ENCODE measurements around the gene ATP5ME.
"Not testable (repeated sequence)": the region's sequence is repeated elsewhere in the genome, so short reads cannot be mapped to it uniquely, and the experiment has no call there.

ATP5ME gene

DNA sequence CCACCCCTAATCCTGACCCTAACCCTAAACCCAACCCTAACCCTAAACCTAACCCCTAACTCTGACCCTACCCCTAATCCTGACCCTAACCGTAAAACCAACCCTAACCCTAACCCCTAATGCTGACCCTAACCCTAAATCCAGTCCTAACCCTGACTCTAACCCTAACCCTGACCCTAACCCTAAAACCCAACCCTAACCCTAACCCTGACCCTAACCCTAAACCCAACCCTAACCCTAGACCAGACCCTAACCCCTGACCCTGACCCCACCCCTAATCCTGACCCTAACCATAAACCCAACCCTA, 30.8 kb upstream of the ATP5ME start:
- DNase-seq (ENCODE audit: low read depth): no peak

DNA sequence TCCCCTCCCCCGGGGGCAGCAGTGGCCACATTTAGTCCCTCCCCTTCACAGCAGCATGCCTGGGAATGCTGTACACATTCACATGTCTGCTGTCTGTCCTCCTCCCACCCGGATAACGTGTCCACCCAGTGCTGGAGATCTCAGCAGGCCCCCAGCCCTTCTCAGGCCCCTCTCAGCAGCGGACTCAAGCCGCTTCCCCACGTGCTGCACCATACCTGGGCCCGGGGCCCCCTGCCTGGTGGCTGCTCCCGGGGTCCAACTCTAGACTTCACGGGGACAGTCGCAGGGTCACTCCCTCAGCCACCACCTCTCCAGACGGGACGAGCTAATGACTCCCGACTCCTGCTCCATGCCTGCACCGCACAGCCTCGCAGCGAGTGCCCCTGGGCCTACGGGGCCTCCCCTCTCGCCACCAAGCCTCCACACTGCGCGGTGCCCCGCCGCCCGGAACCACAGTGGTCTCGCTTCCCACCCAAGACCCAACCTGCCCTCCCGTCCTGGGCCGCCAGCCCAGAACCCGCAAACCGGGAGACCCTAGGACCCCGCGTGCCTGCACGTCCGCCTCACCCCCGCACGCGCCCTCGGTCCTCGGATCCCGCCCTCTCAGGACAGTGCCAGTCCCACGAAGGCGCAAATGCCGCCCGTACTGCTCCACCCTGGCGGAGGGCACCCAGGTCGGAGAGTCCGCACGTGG, 30.3 kb upstream of the ATP5ME start:
- no peak for DNase-seq (ENCODE audit: low read depth)

DNA sequence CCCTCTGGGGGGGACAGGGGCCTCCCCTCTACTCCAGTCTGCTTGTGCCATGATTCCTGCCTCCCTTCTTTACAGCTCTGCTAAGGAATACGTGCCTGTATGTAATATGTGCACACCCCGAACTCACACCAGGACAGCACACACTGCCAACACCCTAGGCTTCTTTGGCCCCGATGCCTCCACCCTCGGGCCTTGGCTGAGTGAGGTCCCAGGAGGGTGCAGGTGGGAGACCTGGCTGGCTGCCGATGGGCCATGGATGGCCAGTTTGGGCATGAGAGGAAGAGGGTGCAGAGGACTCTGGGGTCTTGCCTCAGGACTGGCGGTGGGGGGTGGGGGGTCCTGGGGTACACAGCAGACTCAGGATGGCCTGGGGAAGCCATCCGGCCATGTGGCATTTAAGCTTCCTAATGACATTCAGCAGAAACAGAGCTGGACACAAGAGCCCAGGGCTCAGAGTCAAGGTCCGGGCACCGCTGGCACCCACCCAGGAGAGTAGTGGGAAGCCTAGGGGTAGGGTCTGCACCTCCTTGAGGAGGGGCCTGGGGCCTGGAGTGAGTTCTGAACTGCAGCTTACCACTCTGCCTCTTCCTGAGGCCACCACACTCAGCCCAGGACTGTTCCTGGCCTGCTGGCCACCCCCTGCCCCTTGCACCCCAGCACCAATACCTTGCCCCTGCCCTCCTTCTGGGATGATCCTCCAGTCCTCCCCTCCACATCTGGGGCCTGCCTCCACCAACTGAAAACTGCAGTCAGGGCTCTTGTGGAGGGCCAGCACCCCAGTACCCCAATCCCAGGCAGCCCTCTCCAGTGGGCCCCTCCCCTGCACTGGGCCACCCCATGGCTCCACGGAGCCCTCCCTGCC, 29.5 kb upstream of the ATP5ME start:
- no peak for DNase-seq (ENCODE audit: low read depth)

DNA sequence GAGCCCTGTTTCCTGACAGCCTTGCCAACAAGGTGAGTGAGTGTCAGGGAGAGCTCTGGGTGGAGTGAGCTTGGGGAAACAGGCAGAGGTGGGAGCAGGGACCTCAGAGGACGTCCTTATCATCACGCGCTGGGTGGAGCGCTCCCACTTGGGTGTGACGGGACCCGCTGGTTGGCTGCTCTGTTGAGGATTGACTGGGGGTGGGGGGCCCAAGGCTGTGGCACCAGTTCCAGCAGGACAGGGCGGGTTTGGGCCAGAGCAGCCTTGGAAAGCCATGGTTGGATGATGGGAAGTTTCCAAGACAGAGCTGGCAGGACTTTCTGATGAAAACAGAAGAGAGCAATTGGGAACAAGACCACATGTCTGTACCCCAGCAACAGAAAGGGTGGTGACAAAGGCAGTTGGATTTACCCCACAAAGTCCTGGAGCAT, 28.6 kb upstream of the ATP5ME start:
- DNase-seq (ENCODE audit: low read depth): no peak

DNA sequence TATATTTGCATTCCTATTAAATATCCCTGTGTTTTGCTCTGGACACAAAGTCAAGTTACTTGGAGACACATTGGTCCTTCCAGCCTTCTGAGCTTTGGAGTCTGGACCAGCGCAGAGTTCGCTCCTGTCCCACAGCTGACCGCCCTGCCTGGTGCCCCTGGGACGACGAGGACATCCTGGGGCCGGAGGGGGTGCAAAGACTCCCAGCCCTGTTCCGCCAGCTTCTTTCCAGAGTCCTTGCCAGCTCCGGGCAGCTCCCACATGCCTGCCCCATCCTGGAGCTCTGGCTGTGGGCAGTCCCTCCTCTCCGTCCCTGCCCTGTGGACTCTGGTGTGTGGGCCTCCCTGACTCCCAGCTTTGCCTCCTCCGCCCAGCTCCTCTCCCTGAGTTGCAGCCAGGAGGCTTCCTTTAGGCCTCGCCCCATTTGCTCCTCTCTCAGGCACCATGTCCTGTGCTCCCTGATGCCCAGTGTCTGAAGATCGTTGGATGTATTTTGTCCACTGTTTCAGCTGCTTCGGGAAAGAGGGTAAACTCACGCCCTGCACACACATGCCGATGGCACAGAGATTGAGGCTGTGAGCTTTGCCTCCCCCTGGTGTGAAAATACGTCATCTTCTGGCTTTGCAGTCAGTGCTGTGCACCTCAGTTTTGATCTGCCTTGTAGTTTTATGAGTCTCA, 26.6 kb upstream of the ATP5ME start:
- no peak for DNase-seq (ENCODE audit: low read depth)

- DNase-seq (ENCODE audit: low read depth): no peak
Measured at GRCh38 chr4:699816-700580, 25.9 kb upstream of the ATP5ME start.

- DNase-seq (ENCODE audit: low read depth): not testable (repeated sequence)
Measured at GRCh38 chr4:694341-694940, 20.4 kb upstream of the ATP5ME start.

DNA sequence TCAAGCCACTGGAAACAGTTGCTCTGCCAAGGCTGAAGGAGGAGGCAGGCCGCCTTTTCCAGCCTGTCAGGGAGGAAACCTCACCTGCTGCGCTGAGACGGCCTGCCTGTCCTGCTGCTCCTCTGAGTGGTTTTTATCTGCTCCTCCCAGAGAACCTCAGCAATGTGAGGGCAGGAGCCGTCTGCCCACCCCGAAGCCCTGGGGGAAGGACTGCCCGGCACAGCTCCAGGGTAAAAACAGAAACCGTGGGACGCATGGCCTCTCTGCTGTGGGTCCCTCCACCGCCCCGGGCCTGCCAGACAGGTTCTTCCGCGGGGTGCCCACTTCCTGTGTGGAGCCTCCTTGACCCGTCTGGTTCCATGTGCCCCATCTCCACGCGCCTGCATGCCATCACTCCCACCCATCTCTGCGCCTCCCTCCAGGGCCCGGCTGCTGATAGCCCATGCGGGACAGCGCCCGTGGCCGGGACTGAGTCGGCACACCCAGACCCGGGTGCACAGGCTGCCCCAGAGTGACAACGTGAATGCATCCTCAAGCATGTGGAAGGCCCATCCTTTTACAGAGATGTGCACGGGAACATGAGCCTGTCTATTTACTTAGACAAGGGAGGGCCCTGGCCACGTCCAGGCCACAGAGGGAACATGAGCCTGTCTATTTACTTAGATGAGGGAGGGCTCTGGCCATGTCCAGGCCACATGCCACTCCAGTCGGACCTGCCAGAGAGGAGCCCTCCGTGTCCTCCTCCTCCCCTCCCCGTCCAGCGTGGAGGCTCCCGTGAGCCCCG, 18.9 kb upstream of the ATP5ME start:
- DNase-seq (ENCODE audit: low read depth): no peak

DNA sequence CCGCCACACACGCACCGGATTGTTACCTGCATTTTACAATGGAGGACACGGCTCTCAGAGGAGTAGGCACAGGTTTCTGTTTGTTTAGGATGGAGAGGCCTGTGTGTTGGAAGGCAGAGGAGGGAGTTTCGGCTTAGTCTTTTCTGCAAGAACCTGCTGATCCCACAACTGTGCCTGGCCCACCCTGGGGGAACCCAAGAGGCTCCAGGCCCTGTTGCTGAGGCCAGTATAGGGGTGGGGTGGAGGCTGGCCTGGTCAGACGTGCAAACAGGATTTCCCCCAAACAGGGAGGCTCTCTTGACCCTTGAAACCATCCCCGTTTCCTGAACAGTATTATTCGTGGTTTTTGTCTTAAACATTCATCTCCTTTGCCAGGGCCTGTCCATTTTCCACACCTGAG, 15.6 kb upstream of the ATP5ME start:
- DNase-seq (ENCODE audit: low read depth): no peak

DNA sequence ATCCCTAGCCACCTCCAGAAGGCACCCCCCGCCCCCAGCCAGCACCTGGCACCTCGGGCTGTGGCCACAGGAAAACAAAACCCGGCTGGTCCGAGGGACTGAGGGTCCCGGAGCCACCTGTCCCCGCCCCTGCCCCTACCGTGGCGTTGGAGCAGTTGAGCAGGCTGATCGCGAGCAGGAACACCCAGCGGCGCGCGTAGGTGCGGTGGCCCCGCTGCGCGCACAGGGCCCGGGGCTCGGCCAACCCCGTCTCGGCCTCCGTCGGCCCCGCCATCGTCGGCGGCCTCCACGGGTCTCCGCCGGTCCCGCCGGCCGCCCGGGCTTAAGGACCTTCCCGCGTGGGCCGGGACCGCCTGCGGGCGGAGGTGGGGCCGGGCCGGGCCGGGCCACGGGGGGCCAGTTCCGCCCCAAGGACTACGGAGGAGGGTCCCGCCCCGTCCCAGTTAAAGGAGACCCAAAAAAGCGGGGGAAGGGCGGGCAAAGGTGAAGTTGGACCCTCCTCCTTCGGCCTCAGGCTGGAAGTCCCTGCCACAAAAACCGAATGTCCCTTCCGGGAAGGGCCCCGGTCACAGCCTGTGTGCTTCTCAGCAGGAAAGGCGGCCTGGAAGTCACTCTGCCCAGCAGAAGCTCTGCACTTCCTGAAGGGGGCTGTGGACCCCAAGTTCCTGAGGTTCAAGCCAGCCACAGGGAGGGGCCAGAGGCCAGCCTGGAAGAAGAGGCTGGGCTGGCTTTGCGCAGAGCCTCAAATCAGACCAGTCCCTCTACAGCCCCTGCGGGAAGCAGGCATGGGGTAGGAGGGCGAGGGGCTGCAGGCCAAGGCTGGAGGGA, 15.0 kb upstream of the ATP5ME start, which contains the start of gene SLC49A3:
Gene SLC49A3, minus strand, starts transcription at position 298 of the 828 bp plus-strand sequence. Its CDS starts 24 bp downstream, at position 274.
- no peak for DNase-seq (ENCODE audit: low read depth)

GRCh38 chr4:687971-688853, 14.1 kb upstream of the ATP5ME start:
- DNase-seq (ENCODE audit: low read depth): no peak

GRCh38 chr4:687048-687970, 13.2 kb upstream of the ATP5ME start:
- peak; percentile 78 for DNase-seq (ENCODE audit: low read depth)

DNA sequence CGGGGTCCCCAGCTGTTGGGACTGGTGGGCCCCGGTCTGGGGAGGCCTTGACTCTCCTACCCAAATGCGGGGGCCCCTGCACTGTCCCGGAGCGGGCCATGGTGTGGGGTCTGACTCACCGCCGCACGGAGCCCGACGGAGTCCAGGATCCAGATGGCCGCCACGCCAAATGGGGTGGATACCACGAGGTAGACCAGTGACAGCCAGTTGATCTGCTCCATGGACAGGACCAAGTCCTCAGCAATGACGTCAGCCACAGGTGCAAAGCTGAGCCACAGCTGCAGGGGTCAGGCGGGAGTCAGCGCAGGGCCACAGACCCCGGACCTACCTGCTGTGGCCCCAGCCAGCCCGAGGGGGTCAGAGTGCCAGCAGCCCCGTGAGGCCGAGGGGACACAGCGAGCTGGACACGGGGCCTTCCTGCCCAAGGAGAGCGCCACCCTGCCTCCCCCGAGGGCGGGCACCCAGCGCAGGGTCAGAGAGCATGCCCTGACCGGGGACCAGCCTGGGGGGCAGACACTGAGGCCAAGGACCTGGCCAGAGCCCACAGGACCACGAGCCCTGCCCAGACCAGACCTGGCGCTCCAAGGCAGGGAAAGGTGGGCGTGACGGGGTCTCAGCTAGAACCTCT, 12.5 kb upstream of the ATP5ME start:
- DNase-seq (ENCODE audit: low read depth): no peak

DNA sequence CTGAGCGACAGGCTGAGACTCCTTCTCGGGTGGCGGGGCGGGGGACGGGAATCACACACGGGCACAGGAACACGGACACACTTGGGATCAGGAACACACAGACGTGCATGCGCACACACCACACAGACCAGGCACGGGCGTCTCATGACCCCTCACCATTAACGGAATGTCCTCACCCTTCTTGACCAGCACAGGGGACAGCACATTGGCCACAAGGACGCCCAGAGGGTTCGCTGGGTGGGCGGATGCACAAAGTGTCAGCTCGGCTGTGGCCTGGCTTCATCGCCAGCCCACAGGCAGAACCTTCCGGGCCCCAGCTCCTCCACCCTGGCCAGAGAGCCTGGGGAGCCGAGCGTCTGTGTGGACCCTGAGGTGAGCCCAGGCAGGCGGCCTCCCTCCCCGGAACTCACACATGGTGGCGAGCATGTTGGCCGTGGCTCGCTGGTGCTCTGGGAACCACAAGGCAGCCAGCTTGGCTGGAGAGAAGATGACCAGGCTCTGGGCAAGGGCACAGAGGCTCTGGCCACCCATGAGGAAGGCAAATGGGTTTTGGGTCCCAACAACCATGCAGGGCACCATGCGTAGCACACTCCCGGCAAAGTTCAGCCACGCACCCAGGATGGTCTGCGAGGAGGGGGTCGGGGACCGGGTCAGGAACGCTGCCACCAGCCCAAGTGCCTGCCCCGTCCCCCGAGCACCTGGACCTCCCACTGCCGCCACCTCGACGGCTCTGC, 11.8 kb upstream of the ATP5ME start:
- DNase-seq (ENCODE audit: low read depth): no peak

DNA sequence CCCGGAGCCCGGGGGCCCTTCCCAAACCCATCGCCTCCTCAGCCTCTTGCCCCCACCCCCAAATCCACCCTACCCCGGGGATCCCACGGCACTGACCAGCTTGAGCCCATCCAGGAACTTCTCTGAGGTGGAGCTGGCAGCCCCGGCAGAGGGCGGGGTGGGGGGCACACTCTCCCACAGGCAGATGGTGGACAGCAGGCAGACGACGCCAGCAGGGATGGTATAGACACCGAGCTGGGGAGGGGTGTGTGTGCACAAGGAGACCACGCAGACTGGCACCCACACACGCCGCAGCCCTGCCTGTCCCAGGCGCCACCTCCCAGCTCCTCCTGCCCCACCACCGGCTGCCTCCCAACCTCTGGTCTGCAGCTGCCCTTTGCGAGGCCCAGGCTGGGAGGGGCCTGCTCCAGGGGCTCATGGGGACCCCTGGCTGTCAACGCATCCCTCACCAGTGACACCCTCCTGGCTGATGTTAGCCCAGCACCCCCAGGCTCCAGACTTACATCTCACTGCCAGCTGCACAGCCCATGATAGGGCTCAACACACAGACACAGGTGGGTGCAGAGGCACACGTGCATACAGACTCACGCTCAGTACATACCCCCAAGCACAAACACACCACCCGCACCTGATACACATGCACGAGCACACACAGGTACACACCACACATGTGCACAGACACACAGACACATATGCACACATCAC, 10.7 kb upstream of the ATP5ME start:
- DNase-seq (ENCODE audit: low read depth): no peak

GRCh38 chr4:683982-684622, 10.0 kb upstream of the ATP5ME start:
- DNase-seq (ENCODE audit: low read depth): no peak
